Gastrocnemius medialis (tissue), 4 donors: ENCODE results near the gene APPBP2. TPM values are rescaled to one million over a fixed set of nuclear protein-coding genes. Genes with fewer than 3 reads are reported as not detected.
"Not testable (repeated sequence)": the region's sequence is repeated elsewhere in the genome, so short reads cannot be mapped to it uniquely, and the experiment has no call there.

Experiments used
- ATAC-seq, 2 donors: fragments of 150-250 bp; one replicate each; pipeline ENCODE4 v1.9.1; 2016
- DNase-seq, 2 donors: peaks; one replicate each; pipeline ENCODE4 v3.0.0-alpha.2; 2019
- H3K27ac ChIP-seq, 4 donors: fragments of 200-600 bp; sonication (generic); 1 replicate in 1 of 4; 2 replicates in 3 of 4; pipeline ENCODE4 v1.5.1; 2016 to 2018; ENCODE audit warnings: mild to moderate bottlenecking in 2 of 4, moderate library complexity in 1 of 4
- H3K27me3 ChIP-seq, 3 donors: fragments of 200-600 bp; sonication (generic) in 2 of 3; 1 replicate in 1 of 3; 2 replicates in 2 of 3; pipeline versions ENCODE4 v1.5.1 to v1.6.0; 2016 to 2019; ENCODE audit warnings: mild to moderate bottlenecking in 1 of 3, moderate library complexity in 1 of 3
- H3K36me3 ChIP-seq, 2 donors: fragments of 200-600 bp; sonication (generic) in 1 of 2; one replicate each; pipeline ENCODE4 v1.5.1; 2017 to 2018
- H3K4me1 ChIP-seq, 2 donors: fragments of 200-600 bp; sonication (generic) in 1 of 2; one replicate each; pipeline ENCODE4 v1.5.1; 2016 to 2017; ENCODE audit warnings: mild to moderate bottlenecking in 2 of 2
- H3K4me3 ChIP-seq, 4 donors: fragments of 200-600 bp; sonication (generic) in 3 of 4; 1 replicate in 1 of 4; 2 replicates in 3 of 4; pipeline ENCODE4 v1.5.1; 2016 to 2019; ENCODE audit warnings: mild to moderate bottlenecking in 2 of 4
- H3K9me3 ChIP-seq, 3 donors: fragments of 200-600 bp; sonication (generic) in 2 of 3; 1 replicate in 1 of 3; 2 replicates in 2 of 3; pipeline ENCODE4 v1.5.1; 2016 to 2019
- POLR2A ChIP-seq, 2 donors: fragments of 450-650 bp; IDR thresholded peaks; one replicate each; pipeline ENCODE4 v1.6.1; 2017; ENCODE audit warnings: antibody characterized with exemption in 2 of 2, mild to moderate bottlenecking in 2 of 2, moderate library complexity in 2 of 2
- in situ Hi-C, 4 donors: fragments of 200-750 bp; cut with MboI; loops; one replicate each; pipeline versions ENCODE4 v1.15.0 to v1.8.0; 2017; ENCODE audit warnings: low sequenced_read_pairs in 4 of 4
- intact Hi-C: fragments of 100-400 bp; cut with DNase I; formaldehyde crosslinking; loops from one replicate; pipeline ENCODE4 v1.15.1; 2023; ENCODE audit warnings: low total_unique reads
- total RNA-seq, 4 donors: library from RNA; depleted of rRNA; stranded (reverse); fragments of >200 nt; gene quantifications; one replicate each; pipeline versions ENCODE4 v1.1.0 to v1.2.3, GENCODE V29; 2016
- TF ChIP-seq, protein P1 (sequence below), 5 experiments: fragments of 450-650 bp in 3 of 5; fragments of 200-600 bp in 2 of 5; sonication (generic) in 2 of 5; IDR thresholded peaks in 4 of 5; conservative IDR thresholded peaks in 1 of 5; 1 replicate in 4 of 5; 2 replicates in 1 of 5; pipeline ENCODE4 v1.5.1; 2016 to 2019; ENCODE audit warnings: antibody characterized with exemption in 5 of 5, mild to moderate bottlenecking in 3 of 5, moderate library complexity in 3 of 5

APPBP2 gene
- total RNA-seq, 4 donors from 2014 or later, result 14.2 to 21.8 (median 18.1) TPM

DNA sequence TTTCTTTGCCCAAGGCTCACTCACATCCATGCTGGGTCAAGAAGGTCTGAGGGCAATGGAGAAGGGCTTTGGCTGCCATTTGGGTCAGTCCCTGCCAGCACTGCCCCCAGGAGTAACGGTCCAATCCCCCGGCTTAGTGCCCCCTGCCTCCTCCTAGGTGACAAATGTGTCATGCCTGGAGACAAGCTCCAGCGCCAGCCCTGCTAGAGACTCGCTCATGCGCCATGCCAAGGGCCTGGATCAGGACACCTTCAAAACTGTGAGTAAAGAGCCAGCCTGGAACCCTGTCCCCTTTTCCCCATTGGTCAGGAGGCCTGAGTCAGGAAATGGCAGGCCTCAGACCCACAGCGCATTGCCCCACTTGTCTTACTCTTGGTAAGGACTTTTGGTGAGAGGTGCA is 100.4 kb downstream of the APPBP2 start:
- no peak for ATAC-seq
- no peaks in the 10 kb centered on the region for H3K36me3 ChIP-seq
- TF ChIP-seq, protein P1, sequence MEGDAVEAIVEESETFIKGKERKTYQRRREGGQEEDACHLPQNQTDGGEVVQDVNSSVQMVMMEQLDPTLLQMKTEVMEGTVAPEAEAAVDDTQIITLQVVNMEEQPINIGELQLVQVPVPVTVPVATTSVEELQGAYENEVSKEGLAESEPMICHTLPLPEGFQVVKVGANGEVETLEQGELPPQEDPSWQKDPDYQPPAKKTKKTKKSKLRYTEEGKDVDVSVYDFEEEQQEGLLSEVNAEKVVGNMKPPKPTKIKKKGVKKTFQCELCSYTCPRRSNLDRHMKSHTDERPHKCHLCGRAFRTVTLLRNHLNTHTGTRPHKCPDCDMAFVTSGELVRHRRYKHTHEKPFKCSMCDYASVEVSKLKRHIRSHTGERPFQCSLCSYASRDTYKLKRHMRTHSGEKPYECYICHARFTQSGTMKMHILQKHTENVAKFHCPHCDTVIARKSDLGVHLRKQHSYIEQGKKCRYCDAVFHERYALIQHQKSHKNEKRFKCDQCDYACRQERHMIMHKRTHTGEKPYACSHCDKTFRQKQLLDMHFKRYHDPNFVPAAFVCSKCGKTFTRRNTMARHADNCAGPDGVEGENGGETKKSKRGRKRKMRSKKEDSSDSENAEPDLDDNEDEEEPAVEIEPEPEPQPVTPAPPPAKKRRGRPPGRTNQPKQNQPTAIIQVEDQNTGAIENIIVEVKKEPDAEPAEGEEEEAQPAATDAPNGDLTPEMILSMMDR (IDR thresholded peaks at IDR 0.05 in 4 of 5, conservative IDR thresholded peaks at IDR 0.05 in 1 of 5), result no peak
- no peak for TF ChIP-seq POLR2A (IDR thresholded peaks at IDR 0.05)
- no peaks in the 10 kb centered on the region for H3K27me3 ChIP-seq
- no peak for DNase-seq
- in situ Hi-C loops (loop anchor here (25.0 kb wide), 2 partner anchors 288 to 363 kb away; partner anchors contain the start of gene CA4 (in 3 of the 4)), intact Hi-C loops (no loop called here)
- H3K27ac ChIP-seq, result no peak overlapping the region
- no peaks in the 10 kb centered on the region for H3K9me3 ChIP-seq
- H3K4me1 ChIP-seq, result peaks cover 4 to 8% of the 10 kb centered on the region in 2 donors
- no peak overlapping the region for H3K4me3 ChIP-seq

DNA sequence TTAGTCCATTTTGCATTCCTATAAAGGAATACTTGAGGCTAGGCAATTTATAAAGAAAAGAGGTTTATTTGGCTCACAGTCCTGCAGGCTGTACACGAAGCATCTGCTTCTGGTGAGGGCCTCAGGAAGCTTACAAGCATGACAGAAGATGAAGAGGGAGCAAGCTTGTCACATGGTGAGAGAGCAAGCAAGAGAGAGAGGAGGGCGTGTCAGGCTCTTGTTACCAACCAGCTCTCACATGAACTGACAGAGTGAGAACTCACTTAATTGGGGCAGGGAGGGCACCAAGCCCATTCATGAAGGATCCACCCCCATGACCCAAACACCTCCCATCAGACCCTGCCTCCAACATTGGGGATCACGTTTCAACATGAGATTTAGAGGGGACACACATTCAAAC is 102.2 kb downstream of the APPBP2 start:
- Histone ChIP-seq H3K27ac (no peak overlapping the region), H3K27me3 (no peaks in the 10 kb centered on the region), H3K9me3 (no peaks in the 10 kb centered on the region), H3K4me3 (no peak overlapping the region), H3K4me1 (peaks cover 4 to 8% of the 10 kb centered on the region in 2 donors), H3K36me3 (no peaks in the 10 kb centered on the region)
- no peak for TF ChIP-seq POLR2A (IDR thresholded peaks at IDR 0.05)
- TF ChIP-seq, protein P1 (IDR thresholded peaks at IDR 0.05 in 4 of 5, conservative IDR thresholded peaks at IDR 0.05 in 1 of 5), result no peak
- DNase-seq (no peak), ATAC-seq (no peak)
- in situ Hi-C loops, result loop anchor here in 1 of 4 donors (25.0 kb wide), 1 partner anchor 112 kb away; no protein-coding TSS in a partner anchor
- intact Hi-C loops, result no loop called here

DNA sequence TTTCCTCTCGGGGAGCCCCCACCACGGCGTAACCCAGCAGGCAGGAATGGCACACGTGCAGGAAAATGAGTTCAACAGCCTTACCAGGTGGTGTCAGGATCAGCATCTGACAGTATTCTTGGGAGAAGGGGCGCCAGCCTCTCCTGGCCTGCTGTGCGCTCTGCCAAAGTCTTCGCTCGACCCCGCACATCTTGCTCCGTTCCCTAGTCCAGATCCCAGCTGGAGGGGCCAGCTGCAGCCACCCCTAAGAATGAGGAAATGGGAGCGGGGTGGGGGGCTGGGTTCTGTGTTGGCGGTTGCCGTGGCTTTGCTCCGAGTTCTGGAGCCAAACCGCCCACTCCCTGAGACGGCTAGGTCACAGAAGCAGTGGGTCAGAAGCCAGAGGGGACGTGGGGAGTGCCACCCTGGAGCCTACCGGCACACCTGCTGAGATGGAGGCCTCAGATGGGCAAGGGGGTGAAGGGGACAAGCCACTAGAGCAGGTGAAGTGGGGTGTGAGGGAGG is 103.8 kb downstream of the APPBP2 start, which contains the start of gene CHCT1:
Gene CHCT1 (plus strand): TSS at position 328 of the 504 bp plus-strand sequence. CDS start 104 bp downstream, at position 432.
- H3K27ac ChIP-seq, result peak within 1 kb of the TSS in 3 of 4 donors; percentile 7 to 44 (median 39)
- DNase-seq, result no peak
- ATAC-seq, result no peak
- peaks cover 4 to 8% of the 10 kb centered on the region in 2 donors for H3K4me1 ChIP-seq
- no peaks in the 10 kb centered on the region for H3K36me3 ChIP-seq
- intact Hi-C loops (no loop called here), in situ Hi-C loops (loop anchor here in 1 of 4 donors (25.0 kb wide), 1 partner anchor 110 kb away; no protein-coding TSS in a partner anchor)
- peak within 1 kb of the TSS; percentile 53 to 68 (median 59) for H3K4me3 ChIP-seq
- no peaks in the 10 kb centered on the region for H3K27me3 ChIP-seq
- no peaks in the 10 kb centered on the region for H3K9me3 ChIP-seq
- no peak for TF ChIP-seq POLR2A (IDR thresholded peaks at IDR 0.05)
- TF ChIP-seq, protein P1 (IDR thresholded peaks at IDR 0.05 in 4 of 5, conservative IDR thresholded peaks at IDR 0.05 in 1 of 5), result no peak

DNA sequence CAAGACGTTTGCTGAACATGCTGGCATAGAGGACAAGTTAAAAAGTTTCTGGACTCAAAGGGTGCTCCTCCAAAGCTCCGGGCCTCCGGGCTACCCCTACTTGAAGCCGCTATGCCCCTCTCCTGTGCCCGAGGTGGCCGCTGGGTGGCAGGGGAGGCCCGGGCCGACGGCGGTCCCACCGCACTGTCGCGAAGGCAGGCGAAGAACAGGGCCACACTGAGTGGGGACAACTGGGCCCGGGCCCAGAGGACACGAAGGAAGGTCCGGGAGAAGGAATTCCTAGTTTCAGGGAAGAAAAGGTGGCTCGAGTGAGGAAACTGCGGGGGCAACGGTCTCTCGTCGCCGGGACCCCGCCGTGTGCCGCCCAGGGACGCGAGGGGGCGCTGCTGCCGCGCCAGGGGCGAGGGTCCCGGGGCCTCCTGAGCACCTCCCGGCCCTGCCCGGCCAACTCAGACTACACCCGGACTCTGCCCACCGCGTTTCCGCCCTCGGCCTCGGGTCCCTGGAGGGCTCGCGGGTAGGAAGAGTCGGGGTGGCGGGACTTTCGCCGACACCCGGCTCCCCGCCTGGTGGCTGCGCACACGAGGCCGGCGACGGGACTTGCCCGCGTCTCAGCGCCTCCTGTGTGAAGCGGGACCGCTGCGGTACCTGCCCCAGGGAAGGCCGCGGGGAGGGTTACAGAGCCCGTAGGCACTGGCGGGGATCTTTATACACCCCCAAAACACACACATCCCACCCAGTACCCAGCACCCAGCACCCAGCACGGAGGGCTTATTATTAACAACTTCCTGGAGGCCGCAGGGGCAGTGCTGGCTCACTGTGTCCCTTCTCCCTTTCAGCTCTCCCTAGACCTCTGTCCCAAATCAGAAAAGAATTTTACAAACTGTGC is 104.5 kb downstream of the APPBP2 start:
- ATAC-seq, result peak; percentile 89 to 95
- H3K4me1 ChIP-seq, result peaks cover 4 to 8% of the 10 kb centered on the region in 2 donors
- peak overlapping the region; percentile 53 to 68 (median 59) for H3K4me3 ChIP-seq
- H3K9me3 ChIP-seq, result no peaks in the 10 kb centered on the region
- peak; percentile 37 to 64 for DNase-seq
- H3K27me3 ChIP-seq, result no peaks in the 10 kb centered on the region
- in situ Hi-C loops (loop anchor here in 1 of 4 donors (25.0 kb wide), 1 partner anchor 109 kb away; no protein-coding TSS in a partner anchor), intact Hi-C loops (loop anchor here (2.0 kb wide), 1 partner anchor 13 kb away; no protein-coding TSS in a partner anchor)
- TF ChIP-seq, protein P1 (IDR thresholded peaks at IDR 0.05 in 4 of 5, conservative IDR thresholded peaks at IDR 0.05 in 1 of 5), result peak; percentile 87 to 96 (median 94)
- TF ChIP-seq POLR2A (IDR thresholded peaks at IDR 0.05), result no peak
- H3K36me3 ChIP-seq, result no peaks in the 10 kb centered on the region
- H3K27ac ChIP-seq, result peak overlapping the region in 3 of 4 donors; percentile 7 to 44 (median 39)

DNA sequence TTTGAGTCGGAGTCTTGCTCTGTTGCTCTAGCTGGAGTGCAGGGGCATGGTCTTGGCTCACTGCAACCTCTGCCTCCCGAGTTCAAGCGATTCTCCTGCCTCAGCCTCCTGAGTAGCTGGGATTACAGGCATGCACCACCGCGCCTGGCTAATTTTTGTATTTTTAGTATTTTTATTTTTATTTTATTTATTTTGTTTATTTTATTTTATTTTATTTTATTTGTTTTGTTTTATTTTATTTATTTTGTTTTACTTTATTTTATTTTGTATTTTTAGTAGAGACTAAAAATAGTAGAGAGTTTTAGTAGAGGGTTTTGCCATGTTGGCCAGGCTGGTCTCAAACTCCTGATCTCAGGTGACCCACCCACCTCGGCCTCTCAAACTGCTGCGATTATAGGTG is 106.2 kb downstream of the APPBP2 start:
- H3K9me3 ChIP-seq, H3K27me3 ChIP-seq, DNase-seq, ATAC-seq, H3K27ac ChIP-seq, H3K4me1 ChIP-seq, H3K4me3 ChIP-seq, H3K36me3 ChIP-seq: not testable (repeated sequence)
- in situ Hi-C loops, result loop anchor here in 1 of 4 donors (25.0 kb wide), 1 partner anchor 108 kb away; no protein-coding TSS in a partner anchor
- intact Hi-C loops, result loop anchor here (2.0 kb wide), 1 partner anchor 15 kb away; no protein-coding TSS in a partner anchor

DNA sequence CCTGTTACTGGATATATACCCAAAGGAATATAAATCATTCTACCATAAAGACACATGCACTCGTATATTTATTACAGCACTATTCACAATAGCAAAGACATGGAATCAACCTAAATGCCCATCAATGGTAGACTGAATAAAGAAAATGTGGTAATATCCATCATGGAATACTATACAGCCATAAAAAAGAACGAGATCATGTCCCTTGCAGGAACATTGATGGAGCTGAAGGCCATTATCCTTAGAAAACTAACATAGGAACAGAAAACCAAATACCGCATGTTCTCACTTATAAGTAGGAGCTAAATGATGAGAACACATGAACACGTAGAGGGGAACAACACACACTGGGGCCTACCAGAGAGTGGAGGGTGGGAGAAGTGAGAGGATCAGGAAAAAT is 107.0 kb downstream of the APPBP2 start:
- ATAC-seq, H3K36me3 ChIP-seq, H3K9me3 ChIP-seq, DNase-seq, H3K27me3 ChIP-seq, intact Hi-C loops, H3K4me3 ChIP-seq, H3K4me1 ChIP-seq, H3K27ac ChIP-seq: not testable (repeated sequence)
- in situ Hi-C loops, result loop anchor here in 1 of 4 donors (25.0 kb wide), 1 partner anchor 107 kb away; no protein-coding TSS in a partner anchor
